Ectodermal cell (in vitro differentiated cells): ENCODE measurements around the gene SLC35F4.

Experiments used
- H3K27ac ChIP-seq: 2 replicates; pipeline ENCODE4 v1.7.0; 2013; ENCODE audit warnings: mild to moderate bottlenecking, low read depth, low read length; ENCODE audit not compliant: insufficient read depth, poor library complexity, severe bottlenecking
- H3K27me3 ChIP-seq: 2 replicates; pipeline ENCODE4 v1.7.0; 2013; ENCODE audit warnings: mild to moderate bottlenecking, low read length; ENCODE audit not compliant: insufficient read depth, control insufficient read depth, poor library complexity, severe bottlenecking
- H3K36me3 ChIP-seq: one replicate; pipeline ENCODE4 v1.7.0; 2013; ENCODE audit warnings: low read length; ENCODE audit not compliant: control insufficient read depth, insufficient read depth
- H3K4me1 ChIP-seq: one replicate; pipeline ENCODE4 v1.7.0; 2013; ENCODE audit warnings: low read length; ENCODE audit not compliant: control insufficient read depth, insufficient read depth
- H3K4me3 ChIP-seq: 2 replicates; pipeline ENCODE4 v1.7.0; 2013; ENCODE audit warnings: low read depth, low read length, control low read depth; ENCODE audit not compliant: insufficient read depth
- H3K9me3 ChIP-seq: 2 replicates; pipeline ENCODE4 v1.7.0; 2013; ENCODE audit warnings: mild to moderate bottlenecking, low read length, moderate library complexity; ENCODE audit not compliant: control insufficient read depth
- WGBS, 2 experiments: methylation state at CpG; one replicate each; pipeline ENCODE4 v1.1.7; 2013; ENCODE audit warnings: missing lambda C conversion rate in 2 of 2; 5-methylcytosine and 5-hydroxymethylcytosine counted together

SLC35F4 gene

GRCh38 chr14:57656853-57657252 lies 209.0 kb downstream of the SLC35F4 start:
- H3K36me3 ChIP-seq, result no peaks in the 10 kb centered on the region
- no peak overlapping the region for H3K27ac ChIP-seq
- 80 to 87% methylated on average over 2 to 3 of the region's 3 CpGs for WGBS, 2 experiments

DNA sequence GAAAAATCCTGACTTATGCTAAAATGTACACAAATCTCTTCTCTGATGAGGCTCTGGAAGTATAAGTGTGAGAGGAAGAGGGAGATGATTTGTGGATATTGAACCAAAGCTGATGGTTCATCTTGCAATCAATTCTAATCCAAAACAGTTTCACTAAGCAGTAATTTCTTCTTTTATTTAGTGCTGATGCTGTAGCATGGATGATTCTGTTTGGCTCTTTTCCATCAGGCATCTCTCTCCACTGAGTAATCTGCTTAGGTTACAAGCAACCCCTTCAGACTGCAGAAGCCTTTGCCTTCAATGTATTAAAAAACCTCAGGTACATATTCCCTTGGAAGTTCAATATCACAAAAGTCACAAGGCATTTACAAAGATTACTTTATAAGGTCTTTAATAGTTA lies 213.1 kb downstream of the SLC35F4 start:
- Histone ChIP-seq H3K4me3 (no peak overlapping the region), H3K36me3 (no peaks in the 10 kb centered on the region), H3K4me1 (no peaks in the 10 kb centered on the region), H3K9me3 (no peaks in the 10 kb centered on the region), H3K27ac (no peak overlapping the region), H3K27me3 (no peaks in the 10 kb centered on the region)

More at GRCh38 chr14:57656853-57657252, 209.0 kb downstream of the SLC35F4 start:
- Histone ChIP-seq H3K27me3 (no peaks in the 10 kb centered on the region), H3K9me3 (no peaks in the 10 kb centered on the region), H3K4me1 (peaks cover 8% of the 10 kb centered on the region), H3K4me3 (no peak overlapping the region)

- H3K4me3 ChIP-seq, result no peak overlapping the region
- H3K9me3 ChIP-seq, result no peaks in the 10 kb centered on the region
- no peaks in the 10 kb centered on the region for H3K27me3 ChIP-seq
- no peaks in the 10 kb centered on the region for H3K4me1 ChIP-seq
- no peaks in the 10 kb centered on the region for H3K36me3 ChIP-seq
- H3K27ac ChIP-seq, result no peak overlapping the region
- WGBS, 2 experiments, result 86% methylated on average over 1 of the region's 1 CpG; no CpG with 5 or more reads in 1 of the 2 experiments
Observed at GRCh38 chr14:57641776-57642175, 224.1 kb downstream of the SLC35F4 start.

- Histone ChIP-seq H3K9me3 (no peaks in the 10 kb centered on the region), H3K27me3 (no peaks in the 10 kb centered on the region), H3K36me3 (no peaks in the 10 kb centered on the region), H3K4me3 (no peak overlapping the region), H3K27ac (no peak overlapping the region), H3K4me1 (no peaks in the 10 kb centered on the region)
Observed at GRCh38 chr14:57640036-57640435, 225.9 kb downstream of the SLC35F4 start.

DNA sequence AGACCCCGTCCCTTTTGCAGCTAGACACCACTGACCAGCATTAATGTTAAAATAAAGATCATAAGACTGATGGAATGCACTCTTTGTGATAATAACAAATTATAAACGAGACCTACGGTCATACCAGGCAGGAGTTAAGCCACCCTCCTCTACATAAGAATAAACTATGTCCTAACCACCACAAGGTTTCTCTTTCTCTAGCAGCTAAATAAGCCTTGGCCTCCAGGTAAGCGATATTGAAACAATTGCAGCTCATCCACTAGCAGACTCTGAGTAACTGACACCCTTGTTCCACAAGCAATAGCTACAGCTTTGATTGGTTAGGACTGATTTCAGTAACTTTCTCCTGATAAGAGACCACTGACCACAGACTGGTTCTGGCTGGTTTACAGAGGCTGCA lies 228.0 kb downstream of the SLC35F4 start:
- no peaks in the 10 kb centered on the region for H3K9me3 ChIP-seq
- H3K36me3 ChIP-seq, result no peaks in the 10 kb centered on the region
- no peak overlapping the region for H3K4me3 ChIP-seq
- 97% methylated on average over 4 of the region's 4 CpGs for WGBS, 2 experiments
- H3K27ac ChIP-seq, result no peak overlapping the region
- H3K4me1 ChIP-seq, result no peaks in the 10 kb centered on the region
- H3K27me3 ChIP-seq, result no peaks in the 10 kb centered on the region

GRCh38 chr14:57634335-57634734 lies 231.6 kb downstream of the SLC35F4 start:
- Histone ChIP-seq H3K36me3 (no peaks in the 10 kb centered on the region), H3K4me1 (no peaks in the 10 kb centered on the region), H3K27ac (no peak overlapping the region), H3K4me3 (no peak overlapping the region), H3K27me3 (no peaks in the 10 kb centered on the region), H3K9me3 (no peaks in the 10 kb centered on the region)
- 86% methylated on average over 2 of the region's 2 CpGs for WGBS, 2 experiments

DNA sequence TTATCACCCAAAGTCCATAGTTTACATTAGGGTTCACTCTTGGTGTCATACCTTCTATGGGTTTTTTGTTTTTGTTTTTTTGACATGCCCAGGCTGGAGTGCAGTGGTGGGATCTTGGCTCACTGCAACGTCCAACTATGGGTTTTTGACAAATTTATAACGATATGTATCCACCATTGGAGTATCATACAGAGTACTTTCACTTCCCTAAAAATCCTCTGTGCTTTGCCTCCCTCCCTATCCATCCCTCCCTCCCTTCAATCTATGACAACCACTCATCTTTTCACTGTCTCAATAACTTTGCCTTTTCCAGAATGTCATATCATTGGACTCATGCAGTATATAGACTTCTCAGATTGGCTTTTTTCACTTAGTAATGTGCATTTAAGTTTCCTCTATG lies 233.2 kb downstream of the SLC35F4 start:
- H3K27ac ChIP-seq, result no peak overlapping the region
- no peaks in the 10 kb centered on the region for H3K27me3 ChIP-seq
- H3K4me3 ChIP-seq, result no peak overlapping the region
- no peaks in the 10 kb centered on the region for H3K9me3 ChIP-seq
- no peaks in the 10 kb centered on the region for H3K36me3 ChIP-seq
- WGBS, 2 experiments, result 91 to 92% methylated on average over 2 of the region's 2 CpGs
- no peaks in the 10 kb centered on the region for H3K4me1 ChIP-seq

GRCh38 chr14:57617510-57617909 lies 248.4 kb downstream of the SLC35F4 start:
- 22 to 35% methylated on average over 1 of the region's 1 CpG for WGBS, 2 experiments
- H3K36me3 ChIP-seq, result no peaks in the 10 kb centered on the region
- H3K27ac ChIP-seq, result no peak overlapping the region

GRCh38 chr14:57612946-57613345 lies 252.9 kb downstream of the SLC35F4 start:
- Histone ChIP-seq H3K9me3 (no peaks in the 10 kb centered on the region), H3K4me1 (no peaks in the 10 kb centered on the region), H3K36me3 (no peaks in the 10 kb centered on the region), H3K4me3 (no peak overlapping the region), H3K27me3 (no peaks in the 10 kb centered on the region), H3K27ac (no peak overlapping the region)
- WGBS, 2 experiments, result 88 to 94% methylated on average over 2 of the region's 2 CpGs

More at GRCh38 chr14:57617510-57617909, 248.4 kb downstream of the SLC35F4 start:
- Histone ChIP-seq H3K9me3 (no peaks in the 10 kb centered on the region), H3K4me1 (no peaks in the 10 kb centered on the region), H3K4me3 (no peak overlapping the region), H3K27me3 (no peaks in the 10 kb centered on the region)

- Histone ChIP-seq H3K27ac (no peak overlapping the region), H3K36me3 (no peaks in the 10 kb centered on the region), H3K9me3 (no peaks in the 10 kb centered on the region), H3K27me3 (no peaks in the 10 kb centered on the region), H3K4me1 (no peaks in the 10 kb centered on the region), H3K4me3 (no peak overlapping the region)
- WGBS, 2 experiments, result 87 to 88% methylated on average over 2 of the region's 2 CpGs
Observed at GRCh38 chr14:57611555-57612075, 254.3 kb downstream of the SLC35F4 start.

DNA sequence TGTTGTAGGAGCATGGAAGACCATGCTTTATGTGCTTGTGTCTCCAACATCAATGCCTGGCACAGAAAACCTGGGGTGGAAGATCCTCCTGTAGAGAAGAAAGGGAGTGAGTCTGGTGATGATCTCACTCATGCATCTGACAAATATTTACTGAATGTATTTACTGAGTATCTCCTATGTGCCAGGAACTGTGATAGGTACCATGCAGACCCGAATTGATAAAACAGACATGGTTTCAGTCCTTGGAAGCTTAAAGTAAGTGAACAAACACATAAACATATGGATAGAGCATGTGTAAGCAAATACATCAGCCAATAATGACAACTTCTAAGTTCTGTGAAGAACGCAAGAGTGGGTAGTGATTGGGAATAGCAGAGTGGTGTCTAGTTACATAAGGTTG lies 255.3 kb downstream of the SLC35F4 start:
- WGBS, 2 experiments, result 88 to 95% methylated on average over 2 of the region's 2 CpGs
- Histone ChIP-seq H3K27me3 (no peaks in the 10 kb centered on the region), H3K4me1 (no peaks in the 10 kb centered on the region), H3K9me3 (no peaks in the 10 kb centered on the region), H3K36me3 (no peaks in the 10 kb centered on the region), H3K27ac (no peak overlapping the region), H3K4me3 (no peak overlapping the region)
